GM19240 (cell line): ENCODE results near the gene TBL2.
A peak's percentile ranks its signal among the peaks of the same experiment; 100 is the strongest.
"Not testable (repeated sequence)": the region's sequence is repeated elsewhere in the genome, so short reads cannot be mapped to it uniquely, and the experiment has no call there.

Source experiments
- DNase-seq: peaks from one replicate; pipeline ENCODE4 v3.0.0; 2011; ENCODE audit warnings: low spot score; ENCODE audit not compliant: insufficient read length

Gene TBL2

GRCh38 chr7:73570977-73571376, 7.4 kb downstream of the TBL2 start:
- DNase-seq: no peak

- DNase-seq: no peak
Measured at GRCh38 chr7:73570521-73570920, 7.9 kb downstream of the TBL2 start.

- no peak for DNase-seq
Measured at GRCh38 chr7:73569042-73569608, 9.3 kb downstream of the TBL2 start.

- no peak for DNase-seq
Measured at GRCh38 chr7:73567846-73568685, 10.3 kb downstream of the TBL2 start.

DNA sequence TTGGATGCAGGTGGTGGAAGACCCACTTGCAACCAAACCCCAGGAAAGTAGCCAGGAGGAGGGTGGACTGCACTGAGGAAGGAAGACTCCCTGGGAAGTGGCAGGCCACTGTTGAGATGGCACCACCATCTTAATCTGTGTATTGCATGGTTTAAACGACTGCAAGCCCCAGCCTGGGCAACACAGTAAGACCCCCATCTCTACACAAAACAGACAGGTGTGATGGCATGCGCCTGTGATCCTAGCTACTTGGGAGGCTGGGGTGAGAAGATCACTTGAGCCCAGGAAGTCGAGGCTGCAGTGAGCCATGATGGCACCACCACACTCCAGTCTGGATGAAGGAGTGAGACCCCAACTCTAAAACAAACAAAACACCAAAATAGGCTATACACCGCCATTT, 11.2 kb downstream of the TBL2 start:
- DNase-seq: no peak

DNA sequence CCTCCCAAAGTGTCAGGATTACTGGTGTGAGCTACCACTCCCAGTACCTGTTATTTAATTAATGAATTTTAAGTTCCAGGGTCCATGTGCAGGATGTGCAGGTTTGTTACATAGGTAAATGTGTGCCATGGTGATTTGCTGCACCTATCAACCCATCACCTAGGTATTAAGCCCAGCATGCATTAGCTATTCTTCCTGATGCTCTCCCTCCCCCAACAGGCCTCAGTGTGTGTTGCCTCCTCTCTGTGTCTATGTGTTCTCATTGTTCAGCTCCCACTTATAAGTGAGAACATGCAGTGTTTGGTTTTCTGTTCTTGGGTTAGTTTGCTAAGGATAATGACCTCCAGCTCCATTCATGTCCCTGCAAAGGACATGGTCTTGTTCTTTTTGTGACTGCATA, 11.9 kb downstream of the TBL2 start:
- DNase-seq: not testable (repeated sequence)

DNA sequence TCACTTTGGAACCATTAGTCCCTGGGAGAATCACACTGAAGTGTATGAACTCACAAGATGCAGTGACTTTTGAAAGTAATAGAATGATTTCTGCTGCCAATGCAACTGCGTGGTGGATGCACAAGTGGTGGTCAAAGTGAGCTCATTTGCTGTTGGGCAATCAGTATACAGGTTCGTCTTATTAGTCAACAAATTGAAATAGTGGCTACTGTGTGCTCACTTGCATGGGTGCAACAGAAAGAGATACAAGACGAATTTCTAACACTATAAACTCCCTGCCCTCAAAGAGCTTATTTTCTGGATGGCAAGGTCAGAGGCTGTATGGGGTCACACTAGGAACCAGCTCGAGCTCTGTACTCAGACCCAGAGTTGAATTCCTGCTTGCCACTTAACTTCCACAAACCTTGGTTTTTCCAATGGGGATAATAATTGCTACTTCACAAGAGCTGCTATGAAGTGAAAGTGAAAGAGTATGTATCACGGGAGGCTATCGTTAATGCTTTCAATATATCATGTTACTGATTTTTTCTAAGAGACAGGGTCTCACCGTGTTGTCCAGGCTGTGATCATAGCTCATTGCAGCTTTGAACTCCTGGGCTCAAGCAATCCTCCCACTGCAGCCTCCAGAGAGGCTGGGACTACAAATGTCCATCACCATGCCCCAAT, 12.6 kb downstream of the TBL2 start:
- DNase-seq: no peak

- DNase-seq: no peak
Measured at GRCh38 chr7:73560109-73560835, 18.1 kb downstream of the TBL2 start.

DNA sequence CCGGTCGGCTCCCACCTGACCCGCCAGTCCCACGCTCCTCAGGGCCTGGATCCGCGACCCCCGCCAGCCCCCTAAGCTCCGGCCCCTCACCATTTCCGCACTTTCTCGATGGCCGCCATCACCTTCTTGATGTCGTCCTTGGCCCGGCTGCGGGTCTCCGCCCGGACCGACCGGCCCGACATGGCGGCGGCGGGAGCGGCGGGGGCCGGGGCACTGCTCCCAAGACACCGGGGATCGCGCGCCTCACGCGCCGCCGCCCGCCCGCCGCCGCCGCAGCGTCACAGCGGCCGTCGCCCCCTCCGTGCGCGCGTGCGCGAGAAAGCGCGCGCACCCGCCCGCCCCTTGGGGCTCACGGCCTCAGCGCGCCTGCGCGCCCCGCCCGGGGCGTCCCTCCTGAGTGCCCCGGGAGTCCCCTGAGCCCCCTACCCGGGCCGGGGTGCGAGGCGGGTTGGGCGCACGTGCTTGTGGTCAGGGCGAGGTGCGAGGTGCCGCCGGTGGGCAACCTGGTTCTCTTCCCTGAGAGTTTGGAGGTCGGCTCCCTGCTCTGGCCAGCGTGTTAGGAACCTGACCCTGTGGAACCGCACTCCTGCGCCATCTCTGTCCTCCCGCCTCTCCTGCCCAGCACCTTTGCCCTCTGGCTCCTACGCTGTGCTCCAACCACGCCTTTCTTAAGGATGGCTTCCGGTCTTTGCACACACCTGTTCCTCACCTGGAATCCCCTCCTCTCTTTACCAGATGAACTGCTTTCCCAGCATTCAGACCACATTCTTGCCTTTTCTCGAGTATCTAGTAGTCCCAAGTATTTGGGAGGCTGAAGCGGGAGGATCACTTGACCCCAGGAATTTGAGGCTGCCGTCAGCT, 20.8 kb downstream of the TBL2 start, which contains the start of gene BCL7B:
Gene BCL7B (minus strand): TSS at position 294 of the 861 bp plus-strand sequence. CDS start 112 bp downstream, at position 182.
- peak; percentile 87 for DNase-seq

DNA sequence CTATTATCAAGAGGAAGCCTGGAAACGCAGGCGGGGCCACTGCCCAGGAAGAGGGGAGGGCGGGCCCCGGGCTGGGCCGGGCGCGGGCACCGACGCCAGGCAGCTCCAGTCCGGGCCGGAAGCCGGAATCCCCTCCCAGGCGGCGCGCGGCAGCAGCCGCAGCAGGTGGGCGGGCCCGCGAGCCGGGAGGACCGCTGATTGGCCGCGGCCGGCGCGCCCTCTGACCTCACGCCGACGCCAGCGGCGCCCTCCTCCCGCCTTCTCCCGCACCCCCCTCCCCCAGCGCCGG, 21.3 kb downstream of the TBL2 start:
- DNase-seq: peak; percentile 94

GRCh38 chr7:73556208-73557107, 21.9 kb downstream of the TBL2 start:
- DNase-seq: no peak

GRCh38 chr7:73555411-73555982, 22.9 kb downstream of the TBL2 start:
- no peak for DNase-seq

DNA sequence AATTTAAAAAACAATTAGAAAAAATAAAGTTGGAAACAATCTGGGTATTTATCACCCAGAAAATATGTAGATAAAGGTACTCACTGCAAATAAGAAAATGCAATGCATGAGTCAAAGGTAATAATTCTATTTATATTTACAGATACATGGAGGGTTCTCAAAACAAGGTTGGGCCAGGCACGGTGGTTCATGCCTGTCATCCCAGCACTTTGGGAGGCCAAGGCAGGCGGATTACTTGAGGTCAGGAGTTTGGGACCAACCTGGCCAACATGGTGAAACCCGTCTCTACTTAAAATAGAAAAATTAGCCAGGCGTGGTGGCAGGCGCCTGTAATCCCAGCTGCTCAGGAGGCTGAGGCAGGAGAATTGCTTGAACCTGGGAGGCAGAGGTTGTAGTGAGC, 28.3 kb downstream of the TBL2 start:
- not testable (repeated sequence) for DNase-seq

GRCh38 chr7:73549176-73549575, 29.2 kb downstream of the TBL2 start:
- no peak for DNase-seq

DNA sequence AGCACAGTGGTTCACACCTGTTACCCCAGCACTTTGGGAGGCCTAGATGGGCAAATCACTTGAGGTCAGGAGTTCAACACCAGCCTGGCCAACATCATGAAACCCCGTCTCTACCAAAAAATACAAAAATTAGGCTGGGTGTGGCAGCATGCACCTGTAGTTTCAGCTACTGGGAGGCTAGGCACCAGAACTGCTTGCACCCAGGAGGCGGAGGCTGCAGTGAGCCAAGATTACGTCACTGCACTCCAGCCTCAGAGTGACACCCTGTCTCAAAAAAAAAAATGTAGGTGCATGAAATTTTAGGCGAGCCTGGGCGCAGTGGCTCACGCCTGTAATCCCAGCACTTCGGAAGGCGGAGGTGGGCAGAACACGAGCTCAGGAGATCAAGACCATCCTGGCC, 30.5 kb downstream of the TBL2 start:
- no peak for DNase-seq

DNA sequence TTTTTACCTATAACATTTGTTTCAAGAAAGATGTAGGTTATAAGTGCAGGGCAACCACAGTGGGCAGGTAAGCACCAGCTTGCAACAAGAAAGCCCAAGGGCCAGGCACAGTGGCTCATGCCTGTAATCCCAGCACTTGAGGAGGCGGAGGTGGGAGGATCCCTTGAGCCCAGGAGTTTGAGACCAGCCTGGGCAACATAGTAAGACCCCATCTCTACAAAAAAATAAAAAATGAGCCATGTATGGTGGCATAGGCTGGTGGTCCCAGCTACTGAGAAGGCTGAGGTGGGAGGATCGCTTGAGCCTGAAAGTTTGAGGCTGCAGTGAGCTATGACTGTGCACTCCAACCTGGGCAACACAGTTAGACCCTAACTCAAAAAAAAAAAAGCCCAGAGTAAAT, 33.7 kb downstream of the TBL2 start:
- DNase-seq: no peak

DNA sequence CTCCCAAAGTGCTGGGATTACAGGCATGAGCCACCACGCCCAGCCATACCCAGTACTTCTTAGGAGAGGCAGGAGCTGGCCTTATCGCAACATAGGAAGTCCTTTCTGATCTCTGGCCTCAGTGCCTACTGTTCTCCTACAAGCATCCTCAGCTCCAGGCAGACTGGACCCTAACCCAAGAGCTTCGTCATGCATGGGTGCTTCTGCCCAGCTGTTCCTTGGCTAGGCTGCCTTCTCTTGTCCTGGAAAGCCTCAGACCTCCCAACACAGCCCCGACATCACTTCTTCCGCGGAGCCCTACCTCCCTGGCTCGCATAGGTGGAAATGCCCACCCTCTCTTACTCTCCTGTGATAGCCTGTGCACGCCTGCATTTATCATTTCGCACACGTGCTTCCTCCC, 36.7 kb downstream of the TBL2 start:
- DNase-seq: no peak

DNA sequence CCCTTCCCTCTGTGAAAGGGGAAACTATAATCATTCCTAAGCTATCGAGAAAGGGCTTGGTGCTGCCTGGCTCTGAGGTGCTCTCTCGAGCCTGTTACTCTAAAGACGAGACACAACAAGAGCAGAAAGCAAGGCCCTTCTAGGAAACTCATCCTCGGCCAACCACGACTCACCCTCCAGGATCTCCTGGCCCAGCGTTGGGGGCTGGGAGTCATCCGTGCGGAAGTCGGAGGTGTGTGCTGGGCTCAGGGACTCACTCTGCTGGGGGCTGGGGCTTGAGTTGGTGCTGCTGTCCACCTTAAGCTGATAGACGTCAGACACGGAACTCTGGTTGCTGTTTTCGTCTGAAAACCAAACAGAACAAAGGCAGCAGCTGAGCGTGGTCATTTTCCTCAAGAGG, 38.7 kb downstream of the TBL2 start:
- no peak for DNase-seq

- DNase-seq: not testable (repeated sequence)
Measured at GRCh38 chr7:73538510-73538909, 39.9 kb downstream of the TBL2 start.

GRCh38 chr7:73537051-73537450, 41.3 kb downstream of the TBL2 start:
- DNase-seq: no peak
